NCI-H526 treated with DMSO at 0.1 percent for 48 hours (cell line): ENCODE results near the gene HERC3.
"Not testable (repeated sequence)": the region's sequence is repeated elsewhere in the genome, so short reads cannot be mapped to it uniquely, and the experiment has no call there.

ENCODE experiments used
- DNase-seq: peaks from one replicate; lab custom pipeline; 2025; lab: John Stamatoyannopoulos, UW

The HERC3 gene

GRCh38 chr4:88609387-88609786 is 17.1 kb downstream of the HERC3 start:
- no peak for DNase-seq

- not testable (repeated sequence) for DNase-seq
Measured at GRCh38 chr4:88609794-88610193, 17.5 kb downstream of the HERC3 start.

- no peak for DNase-seq
Measured at GRCh38 chr4:88610771-88611170, 18.5 kb downstream of the HERC3 start.

GRCh38 chr4:88613417-88613875 is 21.2 kb downstream of the HERC3 start:
- peak; percentile 23 for DNase-seq

- no peak for DNase-seq
Measured at GRCh38 chr4:88614058-88614457, 21.8 kb downstream of the HERC3 start.

- DNase-seq, result no peak
Measured at GRCh38 chr4:88616275-88617150, 24.2 kb downstream of the HERC3 start.

- DNase-seq, result no peak
Measured at GRCh38 chr4:88618782-88619485, 26.7 kb downstream of the HERC3 start.

- DNase-seq, result no peak
Measured at GRCh38 chr4:88619971-88620370, 27.7 kb downstream of the HERC3 start.

- DNase-seq, result no peak
Measured at GRCh38 chr4:88621763-88622327, 29.6 kb downstream of the HERC3 start.

- no peak for DNase-seq
Measured at GRCh38 chr4:88623097-88623496, 30.8 kb downstream of the HERC3 start.

GRCh38 chr4:88628746-88629145 is 36.5 kb downstream of the HERC3 start:
- DNase-seq, result no peak

- no peak for DNase-seq
Measured at GRCh38 chr4:88629826-88630225, 37.5 kb downstream of the HERC3 start.

GRCh38 chr4:88630756-88631155 is 38.5 kb downstream of the HERC3 start:
- DNase-seq, result no peak

- DNase-seq, result no peak
Measured at GRCh38 chr4:88643932-88644331, 51.7 kb downstream of the HERC3 start.

GRCh38 chr4:88645994-88646393 is 53.7 kb downstream of the HERC3 start:
- no peak for DNase-seq

GRCh38 chr4:88646528-88647280 is 54.4 kb downstream of the HERC3 start:
- DNase-seq, result no peak

- DNase-seq, result no peak
Measured at GRCh38 chr4:88649716-88650115, 57.4 kb downstream of the HERC3 start.

GRCh38 chr4:88653371-88653946 is 61.2 kb downstream of the HERC3 start:
- DNase-seq, result no peak

GRCh38 chr4:88655226-88655625 is 62.9 kb downstream of the HERC3 start:
- DNase-seq, result no peak

GRCh38 chr4:88659055-88659889 is 67.0 kb downstream of the HERC3 start:
- peak; percentile 3 for DNase-seq

GRCh38 chr4:88659890-88660208 is 67.6 kb downstream of the HERC3 start:
- DNase-seq, result no peak
